NCI-H146 treated with DMSO at 0.1 percent for 48 hours (cell line): ENCODE measurements around the gene DNAJC18.
"Not testable (repeated sequence)": the region's sequence is repeated elsewhere in the genome, so short reads cannot be mapped to it uniquely, and the experiment has no call there.

Experiments used
- DNase-seq: peaks from one replicate; lab custom pipeline; 2025; ENCODE audit not compliant: unreplicated experiment; lab: John Stamatoyannopoulos, UW

Gene DNAJC18

DNA sequence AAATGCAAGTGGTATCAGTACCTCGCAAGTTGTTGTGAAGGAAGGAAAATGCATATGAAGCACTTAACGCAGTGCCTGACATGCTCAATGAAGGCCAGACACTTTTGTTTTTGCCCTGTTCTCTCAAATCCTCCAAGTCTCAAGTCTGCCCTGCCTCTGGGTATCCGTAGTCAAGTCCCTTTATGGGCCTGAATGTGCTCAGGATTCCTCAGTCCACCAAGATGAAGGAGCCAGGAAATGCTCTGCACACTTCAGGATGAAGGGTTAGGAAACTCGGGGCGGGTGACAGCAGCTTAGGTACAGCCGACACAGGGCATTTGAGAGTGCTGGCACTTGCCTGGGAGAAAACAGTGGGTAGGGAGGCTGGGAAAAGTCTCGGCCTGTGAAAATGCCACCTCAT, 21.9 kb upstream of the DNAJC18 start:
- no peak for DNase-seq

DNA sequence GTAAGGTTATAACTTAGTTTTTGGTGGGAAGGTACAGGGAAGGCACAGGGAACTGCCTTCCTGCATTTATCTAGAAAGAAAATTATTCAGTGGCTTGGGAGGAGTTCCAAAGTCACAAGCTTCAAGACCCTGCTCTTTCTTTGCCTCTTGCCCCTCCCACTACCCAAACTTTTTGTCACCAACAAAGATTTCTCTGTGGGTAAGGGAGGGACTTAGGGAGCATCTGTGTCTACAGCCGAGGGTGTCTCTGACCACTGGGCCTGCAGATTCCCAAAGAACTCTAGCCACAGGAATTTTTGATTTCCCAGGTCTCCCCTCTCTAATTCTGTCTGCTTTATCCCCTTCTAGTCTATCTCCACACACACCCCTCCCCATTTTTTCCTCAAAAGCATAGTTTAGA, 21.1 kb upstream of the DNAJC18 start:
- no peak for DNase-seq

DNA sequence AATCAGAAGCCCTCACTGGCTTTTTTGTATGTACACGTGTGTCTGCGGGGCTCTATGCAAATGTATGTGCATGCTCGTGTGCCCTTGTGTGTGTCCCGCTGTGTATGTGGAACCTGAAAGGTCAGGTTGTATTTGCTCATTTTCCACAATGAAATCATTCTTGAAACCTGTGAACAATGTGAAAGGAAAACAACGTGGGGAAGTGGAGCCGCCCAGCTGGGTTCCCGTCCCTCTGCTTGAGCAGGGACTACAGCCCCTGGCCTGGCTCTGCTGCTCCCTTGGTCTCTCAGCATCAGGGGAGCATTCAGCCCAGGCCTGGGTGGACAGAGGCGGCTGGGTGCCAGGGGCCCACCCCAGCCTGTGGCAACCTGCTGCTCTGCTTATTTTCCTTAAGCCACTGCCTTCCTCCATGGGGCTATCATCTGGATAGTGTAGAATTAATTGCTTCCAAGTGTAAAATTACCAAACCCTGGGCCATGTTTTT, 20.2 kb upstream of the DNAJC18 start:
- peak; percentile 22 for DNase-seq

GRCh38 chr5:139458580-139459407, 19.5 kb upstream of the DNAJC18 start:
- no peak for DNase-seq

DNA sequence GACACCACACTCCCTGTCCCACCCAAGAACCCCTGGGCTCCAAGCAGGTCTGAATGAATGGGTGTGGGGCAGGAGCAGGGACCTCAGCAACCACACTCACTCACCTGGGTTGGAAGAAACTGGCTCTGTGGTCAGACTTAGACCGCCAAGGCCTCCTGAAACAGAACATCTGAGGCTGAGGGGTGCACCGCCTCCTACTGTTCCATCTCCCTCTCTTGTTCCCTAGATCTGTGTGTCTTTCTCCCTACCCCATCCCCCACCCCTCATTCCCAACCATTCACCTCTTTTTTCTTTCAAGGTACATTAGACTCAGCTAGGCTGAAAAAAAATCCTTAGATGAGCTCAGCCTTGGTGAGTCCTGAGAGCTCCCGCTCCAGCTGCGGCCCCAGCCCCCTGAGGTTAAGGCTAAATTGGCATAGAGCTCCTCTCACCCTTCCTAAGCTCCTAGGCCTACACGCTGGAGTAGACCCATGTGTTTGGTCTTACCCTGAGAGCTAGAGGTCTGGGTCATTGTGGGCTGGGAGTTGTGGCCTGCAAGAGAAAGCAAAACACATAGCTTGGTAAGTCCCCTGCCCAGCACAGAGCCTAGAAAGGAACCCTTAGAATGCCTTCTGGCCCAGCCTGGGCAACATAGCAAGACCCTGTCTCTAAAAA, 18.5 kb upstream of the DNAJC18 start:
- DNase-seq: no peak

DNA sequence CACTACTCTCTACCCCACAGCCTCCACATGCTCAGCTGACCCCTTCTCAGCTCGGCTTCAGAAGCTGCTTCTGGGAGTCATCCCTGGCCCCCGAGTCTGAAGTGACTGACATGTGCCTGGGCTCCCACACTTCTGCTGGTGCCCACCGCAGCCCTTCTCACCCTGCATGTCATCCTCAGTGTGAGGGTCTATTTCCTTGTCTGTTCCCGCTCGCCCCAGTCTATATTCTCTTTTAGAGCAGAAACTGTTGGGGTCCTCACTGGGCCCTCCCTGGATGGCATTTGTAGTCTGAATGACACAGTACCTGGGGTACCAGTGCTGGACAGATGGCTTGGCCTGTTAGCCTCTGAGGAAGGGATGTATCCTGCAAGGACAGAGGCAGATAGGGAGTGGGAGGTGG, 17.9 kb upstream of the DNAJC18 start:
- DNase-seq: no peak

- DNase-seq: no peak
Observed at GRCh38 chr5:139456776-139457175, 17.5 kb upstream of the DNAJC18 start.

DNA sequence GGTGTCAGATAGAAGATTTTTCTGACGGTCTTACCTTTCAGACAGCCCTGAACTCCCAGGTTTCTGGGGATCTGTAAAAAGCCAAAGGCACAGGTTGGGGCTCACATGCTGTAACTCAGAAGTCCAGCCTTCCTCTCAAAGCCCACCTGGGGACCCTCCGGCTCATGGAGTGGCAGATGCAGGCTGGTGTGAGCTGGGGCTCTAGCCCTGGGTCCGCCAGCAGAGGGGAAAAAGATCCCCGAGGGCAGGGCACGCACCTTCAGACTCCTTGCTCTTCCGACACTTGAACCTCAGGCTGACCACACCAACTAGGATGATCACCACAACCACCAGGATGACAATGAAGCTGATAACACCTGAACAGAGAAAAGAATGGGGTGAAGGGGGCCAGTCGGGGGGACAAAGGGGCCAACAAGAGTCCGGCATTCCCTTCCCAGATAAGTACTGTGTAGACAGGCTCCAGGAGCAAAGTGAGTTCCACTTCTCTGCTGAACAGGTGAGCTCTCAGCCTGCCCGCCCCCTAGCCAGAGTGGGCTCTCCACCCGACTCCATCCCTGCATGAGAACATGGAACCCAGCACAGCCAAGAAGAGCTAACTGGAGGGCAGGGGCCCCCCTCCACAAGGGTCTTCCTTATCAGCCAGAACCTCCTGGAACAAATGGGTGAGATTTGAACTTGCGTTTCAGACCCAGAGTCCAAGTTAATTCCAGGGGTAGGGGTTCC, 15.4 kb upstream of the DNAJC18 start:
- no peak for DNase-seq

GRCh38 chr5:139453683-139454567, 14.6 kb upstream of the DNAJC18 start:
- no peak for DNase-seq

GRCh38 chr5:139451878-139452660, 12.7 kb upstream of the DNAJC18 start:
- no peak for DNase-seq

DNA sequence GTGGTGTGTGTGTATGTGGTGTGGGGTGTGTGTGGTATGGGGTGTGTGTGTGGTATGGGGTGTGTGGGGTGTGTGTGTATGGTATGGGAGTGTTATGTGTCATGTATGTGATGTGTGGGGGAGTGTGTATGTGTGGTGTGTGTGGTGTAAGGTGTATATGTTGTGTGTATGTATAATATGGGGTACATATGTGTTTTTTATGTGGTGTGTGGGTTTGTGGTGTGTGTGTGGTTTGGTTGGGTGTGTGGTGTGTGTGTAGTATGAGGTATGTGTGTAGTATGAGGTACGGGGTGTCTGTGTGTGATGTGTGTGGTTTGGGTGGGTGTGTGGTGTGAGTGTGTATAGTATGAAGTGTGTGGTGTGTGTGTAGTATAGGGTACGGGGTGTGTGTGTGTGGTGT, 11.9 kb upstream of the DNAJC18 start:
- DNase-seq: no peak

GRCh38 chr5:139446956-139447779, 7.8 kb upstream of the DNAJC18 start:
- no peak for DNase-seq

GRCh38 chr5:139445325-139446170, 6.2 kb upstream of the DNAJC18 start:
- DNase-seq: no peak

GRCh38 chr5:139443831-139444453, 4.6 kb upstream of the DNAJC18 start:
- no peak for DNase-seq

GRCh38 chr5:139440416-139440815, 1.1 kb upstream of the DNAJC18 start:
- not testable (repeated sequence) for DNase-seq

DNA sequence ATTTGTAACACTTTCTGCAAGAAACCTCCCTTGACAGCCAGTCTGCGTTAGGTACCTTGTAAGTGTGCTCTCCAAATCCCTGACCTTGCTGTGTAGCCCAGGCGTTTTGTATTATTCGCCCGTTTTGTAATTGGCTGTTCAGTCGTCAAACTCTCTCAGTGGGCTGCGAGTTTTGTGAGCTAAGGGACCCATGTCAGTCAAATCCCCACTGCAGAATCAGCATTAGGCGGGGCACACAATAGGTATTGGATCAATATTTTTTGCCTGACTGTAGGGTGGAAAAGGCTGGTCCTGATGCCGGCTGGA, 665 bp downstream of the DNAJC18 start:
- DNase-seq: no peak

- DNase-seq: no peak
Observed at GRCh38 chr5:139435676-139436075, 3.6 kb downstream of the DNAJC18 start.

- DNase-seq: no peak
Observed at GRCh38 chr5:139431706-139432105, 7.6 kb downstream of the DNAJC18 start.
